ENCODE measurements around the gene OAS3.

- TF ChIP-seq CTCF (conservative IDR thresholded peaks at IDR 0.05 in 1 of 2, IDR thresholded peaks at IDR 0.05 in 1 of 2; ENCODE audit: extremely low read depth in 1 of 2, insufficient read depth in 1 of 2, low read depth in 1 of 2, low read length in 2 of 2) (no peak), EZH2 (IDR thresholded peaks at IDR 0.05; ENCODE audit: borderline replicate concordance, low read length) (no peak)
These were observed 26.6 kb downstream of the OAS3 start for GRCh38 chr12:112964915-112965314.

All from mammary epithelial cell (primary cell).